Measurements from ENCODE around the gene CHM. TPM values are rescaled to one million over a fixed set of nuclear protein-coding genes. Genes with fewer than 3 reads are reported as not detected.

CHM gene, protein sequence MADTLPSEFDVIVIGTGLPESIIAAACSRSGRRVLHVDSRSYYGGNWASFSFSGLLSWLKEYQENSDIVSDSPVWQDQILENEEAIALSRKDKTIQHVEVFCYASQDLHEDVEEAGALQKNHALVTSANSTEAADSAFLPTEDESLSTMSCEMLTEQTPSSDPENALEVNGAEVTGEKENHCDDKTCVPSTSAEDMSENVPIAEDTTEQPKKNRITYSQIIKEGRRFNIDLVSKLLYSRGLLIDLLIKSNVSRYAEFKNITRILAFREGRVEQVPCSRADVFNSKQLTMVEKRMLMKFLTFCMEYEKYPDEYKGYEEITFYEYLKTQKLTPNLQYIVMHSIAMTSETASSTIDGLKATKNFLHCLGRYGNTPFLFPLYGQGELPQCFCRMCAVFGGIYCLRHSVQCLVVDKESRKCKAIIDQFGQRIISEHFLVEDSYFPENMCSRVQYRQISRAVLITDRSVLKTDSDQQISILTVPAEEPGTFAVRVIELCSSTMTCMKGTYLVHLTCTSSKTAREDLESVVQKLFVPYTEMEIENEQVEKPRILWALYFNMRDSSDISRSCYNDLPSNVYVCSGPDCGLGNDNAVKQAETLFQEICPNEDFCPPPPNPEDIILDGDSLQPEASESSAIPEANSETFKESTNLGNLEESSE
- total RNA-seq, result 10 to 100 TPM; 12.0 to 13.9 TPM

DNA sequence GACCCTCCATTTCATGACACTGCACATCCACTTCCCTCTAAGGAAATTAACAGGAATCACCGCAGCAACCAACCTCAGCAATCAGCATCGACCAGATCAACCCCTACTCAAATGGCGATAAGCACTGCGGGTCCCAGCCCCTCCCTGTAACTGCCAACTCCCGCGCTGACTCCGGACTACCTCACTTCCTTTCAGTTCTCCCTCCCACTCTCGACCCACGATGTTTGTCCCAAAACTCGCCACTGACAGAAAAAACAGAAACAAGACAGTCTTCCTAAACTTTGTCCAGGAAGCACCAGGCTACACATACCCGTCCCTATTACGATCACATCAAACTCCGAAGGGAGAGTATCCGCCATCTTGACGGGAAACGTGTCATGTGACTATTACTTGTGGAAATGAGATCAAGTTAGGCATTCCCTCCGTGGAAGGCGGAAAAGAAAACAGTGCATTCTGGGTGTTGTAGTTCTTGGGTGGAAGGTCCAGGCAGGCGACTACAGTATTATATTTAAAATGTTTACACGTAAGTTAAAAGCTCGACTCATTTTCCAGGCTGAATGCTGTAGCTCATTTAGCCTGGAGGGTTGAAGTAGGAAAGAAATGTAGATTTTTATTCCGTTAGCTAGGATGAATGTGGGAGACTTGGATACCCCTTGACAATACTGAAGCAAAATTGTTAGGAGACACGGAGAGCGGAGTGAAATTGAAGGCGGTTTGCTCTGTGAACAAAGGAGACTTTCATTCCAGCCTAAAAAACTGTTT, at the start of gene CHM:
CHM (minus strand) TSS at position 385 of the 762 bp plus-strand sequence; CDS start at position 359, 26 bp downstream.
- H3K27ac Mint-ChIP-seq, result no peak within 1 kb of the TSS
- ChIA-PET CTCF (no interaction called here), POLR2A (no interaction called here)
- H3K9me3 Mint-ChIP-seq, result no peaks in the 10 kb centered on the region
- H3K4me1 Mint-ChIP-seq (ENCODE audit: low read depth), result peaks cover 7% of the 10 kb centered on the region
- intact Hi-C loops (cut with micrococcal nuclease), result loop anchor here (5.0 kb wide), 1 partner anchor 1045 kb away; the partner anchor contains the start of gene APOOL
- H3K27me3 Mint-ChIP-seq, result peaks cover 2% of the 10 kb centered on the region
- DNase-seq, result peak; percentile 68
- H3K36me3 Mint-ChIP-seq, result peaks cover 3% of the 10 kb centered on the region
- no peak within 1 kb of the TSS for H3K4me3 Mint-ChIP-seq

DNA sequence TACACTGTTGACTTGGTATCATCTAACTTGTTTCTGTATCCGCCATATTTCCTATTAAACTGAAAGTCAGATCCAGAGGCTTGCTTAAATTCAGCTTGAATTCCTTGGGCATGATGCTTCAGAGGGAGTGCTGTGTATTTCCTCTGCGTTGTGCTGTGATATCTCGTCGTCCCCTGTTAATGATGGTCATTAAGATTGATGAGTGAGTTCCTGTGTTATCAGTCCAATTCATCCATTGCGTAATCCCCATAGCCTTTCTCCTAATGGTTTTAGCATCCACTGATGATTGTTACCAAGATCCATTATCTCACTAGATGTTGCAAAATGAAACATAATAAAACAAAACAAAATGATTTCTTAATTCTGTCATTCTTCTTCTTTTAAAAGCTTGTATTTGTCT, 31.3 kb upstream of the CHM start:
- Mint-ChIP-seq H3K4me3 (no peak overlapping the region), H3K27ac (no peak overlapping the region), H3K4me1 (ENCODE audit: low read depth) (no peaks in the 10 kb centered on the region), H3K9me3 (peaks cover 2% of the 10 kb centered on the region), H3K36me3 (no peaks in the 10 kb centered on the region), H3K27me3 (peaks cover 9% of the 10 kb centered on the region)
- intact Hi-C loops (cut with micrococcal nuclease), result no loop called here
- no peak for DNase-seq
- ChIA-PET POLR2A (no interaction called here), CTCF (no interaction called here)

DNA sequence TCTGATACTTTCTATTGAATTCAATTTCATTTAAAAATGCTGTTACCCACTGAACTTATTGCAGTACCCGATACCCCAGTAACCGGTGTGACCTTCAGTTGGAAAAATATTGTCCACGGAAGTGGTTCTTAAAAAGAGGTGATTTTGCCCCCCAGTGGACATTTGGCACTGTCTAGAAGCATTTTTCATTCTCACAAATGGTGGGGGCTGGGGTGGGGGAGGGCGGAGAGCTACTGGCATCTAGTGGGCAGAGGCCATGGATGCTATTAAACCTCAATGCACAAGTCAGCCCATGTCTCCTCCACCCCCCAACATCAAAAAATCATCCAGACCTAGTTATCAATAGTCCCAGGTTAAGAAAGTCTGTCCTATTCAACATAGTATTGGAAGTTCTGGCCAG, 19.6 kb upstream of the CHM start:
- intact Hi-C loops (cut with micrococcal nuclease), result no loop called here
- DNase-seq, result no peak
- Mint-ChIP-seq H3K4me1 (ENCODE audit: low read depth) (no peaks in the 10 kb centered on the region), H3K27me3 (no peaks in the 10 kb centered on the region), H3K27ac (no peak overlapping the region), H3K9me3 (no peaks in the 10 kb centered on the region), H3K36me3 (no peaks in the 10 kb centered on the region), H3K4me3 (no peak overlapping the region)
- CTCF ChIA-PET, result no interaction called here
- POLR2A ChIA-PET, result no interaction called here

DNA sequence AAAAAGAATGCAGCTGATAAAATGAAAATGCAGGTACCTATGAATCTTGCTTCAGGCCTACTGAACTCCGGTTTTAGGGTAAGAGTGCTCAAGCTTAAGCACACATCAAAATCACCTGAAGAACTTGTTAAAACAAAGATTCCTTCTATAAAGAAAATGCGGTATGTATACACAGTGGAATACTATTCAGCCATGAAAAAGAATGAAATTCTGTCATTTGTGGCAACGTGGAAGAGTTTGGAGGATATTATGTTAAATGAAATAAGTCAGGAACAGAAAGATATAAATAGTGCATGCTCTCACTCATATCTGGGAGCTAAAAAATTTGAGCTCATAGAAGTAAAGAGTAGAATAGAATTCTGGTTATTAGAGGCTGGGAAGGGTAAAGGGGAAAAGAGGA, 14.0 kb upstream of the CHM start:
- intact Hi-C loops (cut with micrococcal nuclease), result no loop called here
- H3K4me3 Mint-ChIP-seq, result no peak overlapping the region
- H3K27me3 Mint-ChIP-seq, result peaks cover 3% of the 10 kb centered on the region
- H3K27ac Mint-ChIP-seq, result no peak overlapping the region
- H3K4me1 Mint-ChIP-seq (ENCODE audit: low read depth), result no peaks in the 10 kb centered on the region
- H3K9me3 Mint-ChIP-seq, result no peaks in the 10 kb centered on the region
- H3K36me3 Mint-ChIP-seq, result no peaks in the 10 kb centered on the region
- DNase-seq, result no peak
- ChIA-PET POLR2A (no interaction called here), CTCF (no interaction called here)

GRCh38 chrX:86051741-86052140, 4.4 kb upstream of the CHM start:
- Mint-ChIP-seq H3K4me1 (ENCODE audit: low read depth) (peaks cover 2% of the 10 kb centered on the region), H3K27me3 (peaks cover 2% of the 10 kb centered on the region), H3K9me3 (no peaks in the 10 kb centered on the region), H3K4me3 (no peak overlapping the region), H3K27ac (no peak overlapping the region), H3K36me3 (no peaks in the 10 kb centered on the region)
- intact Hi-C loops (cut with micrococcal nuclease), result no loop called here
- ChIA-PET POLR2A (no interaction called here), CTCF (no interaction called here)
- no peak for DNase-seq

GRCh38 chrX:86047936-86048280, 550 bp upstream of the CHM start:
- Mint-ChIP-seq H3K9me3 (no peaks in the 10 kb centered on the region), H3K27ac (no peak overlapping the region), H3K4me1 (ENCODE audit: low read depth) (peaks cover 7% of the 10 kb centered on the region), H3K36me3 (peaks cover 3% of the 10 kb centered on the region), H3K4me3 (no peak overlapping the region), H3K27me3 (peaks cover 2% of the 10 kb centered on the region)
- no peak for DNase-seq
- ChIA-PET POLR2A (no interaction called here), CTCF (no interaction called here)
- intact Hi-C loops (cut with micrococcal nuclease), result loop anchor here (5.0 kb wide), 1 partner anchor 1046 kb away; the partner anchor contains the start of gene APOOL

DNA sequence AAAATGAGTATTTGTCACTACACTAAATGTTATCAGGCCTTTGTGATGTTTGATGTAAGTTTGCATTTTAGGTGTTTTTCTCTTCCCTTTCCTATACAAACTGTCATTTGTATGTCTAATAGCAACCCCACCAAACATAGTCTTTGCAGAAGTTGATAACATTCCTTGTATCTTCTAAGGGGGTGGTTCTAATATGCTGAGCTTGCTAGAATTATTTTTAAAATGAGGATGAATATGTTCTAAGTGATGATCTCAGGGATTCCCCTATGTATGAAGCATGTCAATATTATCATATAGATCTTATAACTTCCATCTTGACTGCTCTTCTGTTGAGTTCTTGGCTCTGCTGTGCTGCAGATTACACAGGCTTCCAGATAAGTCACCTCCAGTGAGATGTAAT, 3.1 kb downstream of the CHM start:
- ChIA-PET CTCF (no interaction called here), POLR2A (no interaction called here)
- no peak overlapping the region for H3K27ac Mint-ChIP-seq
- peaks cover 3% of the 10 kb centered on the region for H3K36me3 Mint-ChIP-seq
- no peaks in the 10 kb centered on the region for H3K9me3 Mint-ChIP-seq
- DNase-seq, result no peak
- intact Hi-C loops (cut with micrococcal nuclease), result no loop called here
- peaks cover 14% of the 10 kb centered on the region for H3K4me1 Mint-ChIP-seq (ENCODE audit: low read depth)
- H3K27me3 Mint-ChIP-seq, result no peaks in the 10 kb centered on the region
- no peak overlapping the region for H3K4me3 Mint-ChIP-seq

DNA sequence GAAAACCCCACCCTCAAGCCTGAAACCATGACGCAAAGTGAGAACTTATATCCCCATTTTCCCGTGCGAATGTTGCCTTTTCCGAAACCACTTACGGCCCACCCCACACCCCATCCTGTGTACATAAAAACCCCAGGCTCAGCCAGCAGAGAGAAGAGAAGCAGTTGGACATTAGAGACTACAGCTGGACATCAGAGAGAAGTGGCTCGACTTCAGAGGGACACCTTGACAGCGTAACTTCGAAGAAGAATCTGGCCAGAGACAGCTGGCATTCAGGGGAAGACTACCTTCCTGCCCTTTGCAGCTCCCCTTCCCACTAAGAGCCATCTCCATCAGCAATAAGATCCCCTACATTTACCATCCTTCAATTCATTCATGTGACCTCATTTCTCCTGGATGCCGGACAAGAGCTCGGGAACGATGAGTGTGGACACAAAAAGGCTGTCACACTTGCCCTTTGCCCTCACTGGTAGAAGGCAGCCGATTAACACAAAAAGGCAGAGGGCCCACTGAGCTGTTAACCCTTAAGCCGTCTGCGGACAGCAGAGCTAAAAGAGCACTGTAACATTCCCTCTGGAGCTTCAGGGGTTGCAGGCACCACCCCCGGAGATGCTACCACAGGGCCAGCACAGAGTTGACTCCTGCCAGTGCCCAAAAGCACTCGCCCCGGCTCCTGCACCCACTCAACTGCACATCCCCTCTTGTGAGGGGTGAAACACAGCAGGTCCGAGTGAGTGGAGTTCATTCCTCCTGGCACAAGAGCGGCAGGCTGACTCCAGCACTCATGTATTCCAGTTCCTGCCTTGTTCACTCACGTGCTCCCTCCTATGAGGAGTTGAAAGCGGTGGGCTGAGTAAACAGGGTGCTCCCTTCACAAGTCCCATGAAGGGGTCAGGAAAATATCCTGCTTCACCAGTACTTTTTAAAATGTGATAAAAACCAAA, 7.5 kb downstream of the CHM start:
- DNase-seq, result no peak
- ChIA-PET CTCF (no interaction called here), POLR2A (no interaction called here)
- intact Hi-C loops (cut with micrococcal nuclease), result no loop called here
- Mint-ChIP-seq H3K36me3 (peaks cover 2% of the 10 kb centered on the region), H3K9me3 (no peaks in the 10 kb centered on the region), H3K4me1 (ENCODE audit: low read depth) (peaks cover 12% of the 10 kb centered on the region), H3K27me3 (no peaks in the 10 kb centered on the region), H3K4me3 (no peak overlapping the region), H3K27ac (no peak overlapping the region)

GRCh38 chrX:86033385-86033784, 14.0 kb downstream of the CHM start:
- peaks cover 12% of the 10 kb centered on the region for H3K4me1 Mint-ChIP-seq (ENCODE audit: low read depth)
- intact Hi-C loops (cut with micrococcal nuclease), result no loop called here
- ChIA-PET CTCF (no interaction called here), POLR2A (no interaction called here)
- no peak overlapping the region for H3K27ac Mint-ChIP-seq
- H3K4me3 Mint-ChIP-seq, result no peak overlapping the region
- no peaks in the 10 kb centered on the region for H3K9me3 Mint-ChIP-seq
- no peaks in the 10 kb centered on the region for H3K27me3 Mint-ChIP-seq
- H3K36me3 Mint-ChIP-seq, result no peaks in the 10 kb centered on the region
- no peak for DNase-seq

- ChIA-PET POLR2A (interaction anchor here (1.1 kb wide), 1 partner anchor 9 kb away, joined by 4 read pairs; no protein-coding TSS in a partner anchor), CTCF (no interaction called here)
- Mint-ChIP-seq H3K36me3 (peaks cover 2% of the 10 kb centered on the region), H3K4me1 (ENCODE audit: low read depth) (peaks cover 6% of the 10 kb centered on the region), H3K27ac (no peak overlapping the region), H3K27me3 (no peaks in the 10 kb centered on the region), H3K9me3 (no peaks in the 10 kb centered on the region), H3K4me3 (no peak overlapping the region)
- DNase-seq, result no peak
- intact Hi-C loops (cut with micrococcal nuclease), result no loop called here
Observed at GRCh38 chrX:86028681-86029080, 18.7 kb downstream of the CHM start.

DNA sequence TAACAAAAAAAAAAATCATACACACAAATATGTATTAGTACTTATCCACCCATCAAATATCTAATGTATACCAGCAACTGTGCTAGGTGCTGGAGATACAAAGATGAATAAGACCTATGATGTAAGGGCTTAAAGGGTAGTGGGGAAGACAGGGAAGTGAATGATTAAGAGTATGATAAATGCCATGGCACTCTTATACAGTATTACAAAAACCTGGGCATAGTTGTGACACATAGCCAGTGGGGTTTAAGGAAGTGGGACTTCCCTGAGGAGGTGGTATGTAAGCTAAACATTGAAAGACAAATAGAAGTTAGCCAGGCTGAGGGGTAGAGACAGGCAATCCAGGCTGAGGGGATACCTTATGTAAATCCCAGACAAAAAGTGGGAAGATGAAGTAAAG, 23.5 kb downstream of the CHM start:
- no peaks in the 10 kb centered on the region for H3K9me3 Mint-ChIP-seq
- H3K27ac Mint-ChIP-seq, result no peak overlapping the region
- no peak overlapping the region for H3K4me3 Mint-ChIP-seq
- no peaks in the 10 kb centered on the region for H3K27me3 Mint-ChIP-seq
- intact Hi-C loops (cut with micrococcal nuclease), result no loop called here
- ChIA-PET CTCF (no interaction called here), POLR2A (no interaction called here)
- peaks cover 5% of the 10 kb centered on the region for H3K4me1 Mint-ChIP-seq (ENCODE audit: low read depth)
- peaks cover 3% of the 10 kb centered on the region for H3K36me3 Mint-ChIP-seq
- no peak for DNase-seq
